ENCODE measurements around the gene SYAP1.
"Not testable (repeated sequence)": the region's sequence is repeated elsewhere in the genome, so short reads cannot be mapped to it uniquely, and the experiment has no call there.

Gene SYAP1

DNA sequence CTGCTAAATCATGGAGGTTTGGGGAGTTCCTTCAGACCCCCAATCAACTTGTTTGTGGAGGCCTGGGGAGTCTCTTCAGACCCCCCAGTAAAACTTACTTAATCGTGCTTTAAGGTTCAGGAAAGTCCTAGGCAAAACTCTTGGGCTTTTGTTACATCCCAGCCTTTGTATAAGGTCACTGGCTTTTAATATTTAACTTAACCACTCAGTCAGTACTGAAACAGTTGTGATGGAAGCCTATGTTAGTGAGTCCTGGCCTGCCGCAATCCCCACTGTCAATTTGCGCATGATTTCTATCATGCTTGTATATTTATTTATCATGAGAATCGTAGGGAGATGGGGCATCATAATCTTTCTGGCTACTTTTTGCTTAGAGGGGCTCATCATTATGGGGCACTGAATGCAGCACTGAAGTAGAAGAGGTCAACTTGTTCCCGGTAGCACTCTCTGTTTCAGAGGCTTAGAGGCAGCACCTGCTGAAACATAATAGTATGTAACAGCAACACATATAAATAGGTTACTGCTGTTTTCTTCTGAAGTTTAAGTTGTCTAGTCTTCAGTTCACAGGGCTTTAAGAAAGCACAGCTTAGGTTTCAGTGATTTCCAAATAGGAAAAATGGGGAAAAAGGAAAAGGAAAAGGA, 7.1 kb downstream of the SYAP1 start:
- not testable (repeated sequence) for DNase-seq

DNA sequence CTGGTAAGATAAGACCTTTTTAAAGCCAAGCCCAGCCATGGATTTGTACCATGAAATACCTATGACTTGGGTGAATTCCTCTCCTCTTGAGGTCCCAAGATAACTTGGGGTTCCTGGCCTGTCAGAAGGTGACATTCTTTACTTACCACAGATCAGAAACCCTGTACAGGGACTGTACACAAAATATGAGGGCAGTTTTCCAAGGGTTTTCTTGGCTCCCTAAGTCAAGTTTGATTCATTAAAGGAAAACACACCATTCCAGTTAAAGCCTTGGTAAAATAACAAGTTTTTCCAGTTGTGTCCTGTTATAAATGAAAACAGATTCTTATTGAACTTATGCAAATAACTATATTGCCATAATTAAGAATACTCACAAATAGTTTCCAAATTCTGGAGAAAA, 8.2 kb downstream of the SYAP1 start:
- no peak for DNase-seq

DNA sequence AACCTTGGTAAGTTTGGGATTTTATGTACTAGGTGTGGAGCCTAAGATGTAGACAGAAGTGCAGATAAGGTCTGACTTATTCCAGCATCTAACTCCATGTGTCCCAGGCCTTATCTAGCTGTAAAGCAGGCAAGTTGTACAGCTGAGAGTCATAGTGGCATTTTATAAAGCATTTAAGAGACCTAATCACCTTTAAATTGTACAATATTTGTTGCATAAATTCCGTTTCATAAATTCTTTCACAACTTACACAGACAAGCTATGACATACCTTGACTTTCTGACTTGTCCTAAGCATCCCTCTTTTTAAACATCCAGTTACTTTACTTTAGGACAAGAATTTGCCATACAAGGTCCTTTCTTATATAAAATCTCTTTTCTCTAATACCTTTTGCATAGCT, 11.0 kb downstream of the SYAP1 start:
- no peak for DNase-seq

DNA sequence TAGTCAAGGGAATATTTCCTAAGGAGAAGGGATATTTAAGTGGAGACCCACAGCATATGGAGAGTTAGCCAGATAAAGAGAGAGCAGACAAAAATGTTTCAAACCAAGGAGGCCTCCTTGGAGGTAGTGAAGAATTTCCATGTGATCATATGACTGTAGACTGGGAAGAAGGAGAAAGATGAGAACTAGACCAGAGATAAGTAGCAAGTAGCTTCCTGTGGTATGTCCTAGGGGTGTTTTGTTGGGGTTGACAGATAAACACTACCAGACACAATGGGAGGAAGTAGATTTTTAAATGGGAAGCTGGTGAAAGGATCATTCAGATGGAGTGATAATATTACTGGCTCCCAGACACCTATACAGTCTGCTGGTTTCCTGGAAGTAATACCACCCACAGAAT, 13.6 kb downstream of the SYAP1 start:
- DNase-seq, result no peak

DNA sequence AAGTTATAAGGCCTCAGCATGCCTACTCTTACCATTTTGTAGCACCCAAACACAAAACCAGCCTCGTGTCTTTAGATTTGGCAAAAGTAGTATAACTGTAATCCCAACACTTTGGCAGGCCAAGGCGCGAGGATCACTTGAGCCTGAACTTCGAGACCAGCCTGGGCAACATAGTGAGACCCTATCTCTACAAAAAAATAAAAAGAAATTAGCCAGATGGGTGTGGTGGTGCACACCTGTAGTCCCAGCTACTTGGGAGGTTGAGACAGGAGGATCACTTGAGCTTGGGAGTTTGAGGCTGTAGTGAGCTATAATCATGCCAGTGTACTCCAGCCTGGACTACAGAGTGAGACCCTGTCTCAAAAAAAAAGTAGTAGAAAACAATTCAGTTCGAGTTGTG, 17.6 kb downstream of the SYAP1 start:
- no peak for DNase-seq

DNA sequence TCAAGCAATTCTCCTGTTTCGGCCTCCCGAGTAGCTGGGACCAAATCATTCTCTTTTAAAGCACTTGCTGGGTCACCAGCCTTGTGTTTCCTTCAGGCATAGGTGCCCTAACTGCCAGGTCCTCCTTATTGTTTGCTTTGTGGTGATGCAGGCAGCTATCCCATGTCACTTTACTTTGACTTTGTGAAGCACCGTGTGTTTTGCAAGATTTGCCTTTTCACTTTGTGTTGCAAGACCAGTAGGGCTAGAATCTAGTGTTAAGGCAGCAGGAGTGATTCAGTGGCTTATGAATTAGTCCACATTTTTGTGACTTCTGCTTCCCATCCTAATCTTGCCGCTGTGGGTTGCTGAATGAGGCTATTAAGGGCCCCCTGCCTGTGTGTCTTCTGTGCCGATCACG, 20.2 kb downstream of the SYAP1 start:
- no peak for DNase-seq

DNA sequence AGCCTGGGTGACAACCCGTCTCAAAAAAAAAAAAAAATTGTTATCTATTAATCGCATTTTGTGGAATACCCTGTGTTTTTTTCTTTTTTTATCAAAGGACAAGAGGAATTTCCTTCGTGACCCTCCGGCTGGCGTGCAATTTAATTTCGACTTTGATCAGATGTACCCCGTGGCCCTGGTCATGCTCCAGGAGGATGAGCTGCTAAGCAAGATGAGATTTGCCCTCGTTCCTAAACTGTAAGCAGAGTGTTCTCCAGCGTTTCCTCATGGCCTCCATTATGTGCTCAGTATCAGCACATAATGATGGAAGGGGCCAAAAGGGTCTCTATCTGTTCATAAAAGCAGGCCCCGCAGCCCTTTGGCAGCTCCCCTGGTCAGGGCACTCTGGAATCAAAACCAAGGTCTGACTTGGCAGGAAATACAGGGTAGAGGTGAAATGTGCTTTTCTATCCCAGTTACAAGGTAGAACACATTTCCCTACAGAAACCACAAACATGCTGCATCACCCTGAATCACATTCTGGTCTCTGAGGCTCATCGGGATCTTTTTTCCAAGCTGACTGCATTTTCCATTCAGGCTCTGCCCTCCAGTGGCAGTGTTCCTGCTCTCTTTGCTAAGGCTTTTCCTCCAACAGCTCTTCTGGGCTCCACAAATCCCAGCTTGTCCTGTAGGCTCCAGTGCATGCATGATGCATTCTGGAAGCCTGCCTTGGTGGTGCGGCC, 24.4 kb downstream of the SYAP1 start:
- DNase-seq, result no peak

DNA sequence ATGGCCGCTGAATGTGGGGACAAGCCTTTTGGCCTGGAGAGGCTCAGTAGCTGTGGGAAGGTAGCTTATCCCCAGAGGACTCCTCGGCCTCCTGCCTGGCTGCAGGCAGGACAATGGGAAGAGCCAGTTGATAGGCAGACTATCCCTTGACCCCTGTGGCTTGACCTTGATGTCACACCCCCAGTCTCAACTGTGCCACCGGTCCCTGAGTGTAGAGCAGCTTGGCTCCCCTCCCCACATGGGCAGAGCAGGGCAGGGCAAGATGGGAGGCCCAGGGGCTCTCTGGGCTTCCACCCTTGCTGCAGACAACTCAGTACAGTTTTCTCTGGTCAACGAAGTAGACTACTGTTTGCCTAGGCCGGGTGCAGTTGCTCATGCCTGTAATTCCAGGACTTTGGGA, 25.7 kb downstream of the SYAP1 start:
- no peak for DNase-seq

DNA sequence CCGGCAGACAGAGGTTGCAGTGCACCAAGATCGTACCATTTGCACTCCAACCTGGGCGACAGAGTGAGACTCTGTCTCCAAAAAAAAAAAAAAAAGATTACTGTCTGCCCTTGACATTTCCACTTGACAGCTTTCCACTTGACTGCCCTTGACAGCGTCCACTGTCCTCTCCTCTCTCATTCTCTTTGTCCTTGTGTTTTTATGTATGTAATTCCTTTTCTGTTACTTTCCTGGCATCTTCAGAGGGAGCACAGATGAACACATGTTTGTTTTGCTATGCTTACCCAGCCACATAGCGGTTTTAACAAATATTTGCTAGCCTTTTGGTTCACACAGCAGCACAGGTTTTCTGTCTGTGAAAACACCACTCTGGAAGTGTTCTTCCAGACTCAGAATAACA, 26.2 kb downstream of the SYAP1 start:
- no peak for DNase-seq

DNA sequence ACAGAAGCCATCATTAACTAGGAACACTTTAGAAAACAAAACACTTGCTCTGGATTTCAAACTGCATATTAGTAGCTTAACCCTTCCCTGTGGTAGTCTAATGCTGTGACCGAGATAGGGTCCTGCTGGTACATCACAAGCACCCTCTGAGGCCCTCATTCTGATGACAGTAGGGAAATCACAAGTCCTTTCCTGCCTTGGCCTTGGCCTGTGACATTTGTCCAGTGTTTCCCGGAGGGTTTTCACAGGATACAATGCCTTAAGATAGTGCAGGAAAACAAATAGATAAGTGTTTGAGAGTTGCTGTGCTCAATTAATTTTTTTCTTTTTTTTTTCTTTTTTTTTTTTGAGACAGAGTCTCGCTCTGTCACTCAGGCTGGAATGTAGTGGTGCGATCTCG, 29.0 kb downstream of the SYAP1 start:
- no peak for DNase-seq

DNA sequence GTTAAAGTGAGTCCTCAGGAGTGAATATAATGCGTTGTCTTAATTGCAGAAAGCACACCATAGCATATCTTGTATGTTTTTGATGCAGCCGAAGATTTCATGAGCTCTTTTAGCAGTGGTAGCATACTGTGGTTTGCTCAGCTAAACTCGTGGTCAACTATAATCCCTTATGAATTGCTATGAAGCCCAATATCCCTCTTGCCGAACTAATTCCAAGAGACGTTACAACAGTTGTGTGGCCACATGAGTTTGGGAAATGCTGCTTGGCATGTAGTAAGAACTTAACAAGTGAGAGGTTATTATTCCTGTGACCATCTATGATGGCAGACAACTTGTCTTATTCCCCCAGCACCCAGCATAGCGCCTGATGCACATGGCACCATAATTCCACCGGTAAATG, 30.7 kb downstream of the SYAP1 start:
- DNase-seq, result no peak

DNA sequence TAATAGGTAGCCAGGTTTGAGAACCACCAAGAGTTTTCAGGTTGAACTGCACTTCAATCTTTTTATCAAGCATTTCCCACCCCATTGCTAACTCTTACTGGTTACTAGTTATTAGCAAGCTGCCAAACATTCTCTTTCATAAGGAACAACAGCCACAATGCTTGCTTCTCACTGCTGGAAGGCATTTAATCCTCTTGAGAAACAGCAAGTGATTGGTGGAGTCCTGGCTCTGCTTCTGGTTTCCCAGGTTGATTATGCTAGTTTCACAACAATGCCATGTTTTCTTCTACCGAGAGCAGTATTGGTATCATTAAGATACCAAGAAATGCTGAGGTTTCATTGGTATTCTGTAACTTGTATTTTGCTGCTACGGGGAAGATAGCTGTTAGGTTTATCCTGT, 34.6 kb downstream of the SYAP1 start:
- DNase-seq, result no peak

DNA sequence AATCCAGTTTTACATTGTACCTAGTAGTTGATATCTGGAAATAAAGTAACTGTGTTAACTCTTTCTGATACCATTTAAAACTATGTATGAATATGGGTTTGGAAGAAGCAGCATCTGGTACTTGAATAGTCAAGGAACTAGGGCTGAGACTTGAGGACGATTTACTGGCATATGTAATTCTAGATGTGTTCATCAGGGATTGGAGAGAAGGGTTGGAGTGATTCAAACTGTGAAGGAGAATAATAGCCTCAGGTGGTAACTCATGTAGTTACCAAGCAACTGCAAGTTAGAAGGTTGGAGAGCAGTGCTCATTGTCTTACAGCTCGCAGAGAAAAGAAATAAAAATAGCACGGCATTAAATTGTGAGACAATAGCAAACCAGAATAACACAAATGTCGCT, 37.3 kb downstream of the SYAP1 start:
- DNase-seq, result no peak

DNA sequence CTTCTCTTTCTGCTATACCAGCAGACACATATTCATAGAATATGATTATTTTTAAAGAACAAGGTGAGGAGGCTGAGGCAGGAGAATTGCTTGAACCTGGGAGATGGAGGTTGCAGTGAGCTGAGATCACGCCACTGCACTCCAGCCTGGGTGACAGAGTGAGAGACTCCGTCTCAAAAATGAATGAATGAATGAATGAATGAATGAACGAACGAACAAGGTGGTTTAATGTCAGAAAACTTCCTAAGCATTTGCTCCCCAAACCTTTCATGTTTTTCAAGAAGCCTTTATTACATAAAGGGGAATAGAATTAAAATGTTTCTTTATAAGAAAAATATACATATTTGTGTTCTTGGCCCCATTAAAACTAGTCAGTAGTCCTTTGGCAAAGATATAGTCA, 42.1 kb downstream of the SYAP1 start:
- DNase-seq, result not testable (repeated sequence)

DNA sequence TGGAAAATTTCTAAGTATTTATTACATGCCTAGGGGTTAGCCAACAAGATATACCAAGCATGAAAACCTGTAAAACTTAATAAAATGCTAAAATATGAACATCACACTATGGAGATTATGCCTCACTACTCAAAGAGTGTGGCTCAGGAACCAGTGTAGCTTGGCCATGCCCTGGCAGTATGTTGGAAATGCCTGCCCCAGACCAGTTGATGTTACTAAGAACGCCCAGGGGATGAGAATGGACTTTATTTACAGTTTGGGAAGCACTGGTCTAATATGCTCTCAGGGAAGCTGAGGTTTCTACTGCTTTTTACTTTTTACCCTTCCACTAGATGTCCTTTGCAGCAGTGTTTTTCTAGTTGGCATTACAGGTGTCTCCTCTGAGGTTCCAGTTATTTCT, 43.2 kb downstream of the SYAP1 start:
- DNase-seq, result no peak

DNA sequence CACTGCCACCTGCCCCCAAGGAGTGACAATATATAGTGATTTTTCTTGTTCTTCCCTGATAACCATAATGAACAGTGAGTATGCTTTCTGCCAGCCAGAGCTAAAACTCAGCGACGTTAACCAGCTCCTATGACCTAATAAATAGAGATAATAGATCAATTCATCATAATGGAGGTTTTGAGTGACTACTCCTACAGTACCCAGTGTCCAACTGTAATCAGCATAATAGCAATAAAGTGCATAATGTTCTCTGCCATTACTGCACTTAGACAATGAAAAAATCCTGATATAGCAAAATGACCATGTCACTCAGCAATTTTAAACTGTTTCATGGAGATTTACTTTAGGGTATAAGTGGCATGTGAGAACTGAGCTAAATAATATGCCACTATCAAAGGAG, 46.2 kb downstream of the SYAP1 start:
- no peak for DNase-seq

DNA sequence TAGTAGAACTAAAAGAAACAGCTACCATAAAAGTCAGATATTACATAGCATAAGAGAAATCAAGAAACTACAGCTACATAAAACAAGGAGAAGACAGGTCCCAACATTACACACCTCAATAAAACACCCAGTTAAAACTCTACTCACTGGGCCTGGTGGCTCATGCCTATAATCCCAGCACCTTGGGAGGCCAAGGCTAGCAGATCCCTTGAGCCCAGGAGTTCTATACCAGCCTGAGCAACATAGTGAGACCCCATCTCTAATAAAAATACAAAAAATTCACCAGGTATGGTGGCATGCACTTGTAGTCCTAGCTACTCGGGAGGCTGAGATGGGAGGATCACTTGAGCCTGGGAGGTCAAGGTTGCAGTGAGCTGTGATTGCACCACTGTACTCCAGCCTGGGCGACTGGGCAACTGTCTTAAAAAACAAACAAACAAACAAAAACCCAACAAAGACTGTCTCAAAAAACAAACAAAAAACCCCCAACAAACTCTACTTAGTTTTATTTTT, 51.6 kb downstream of the SYAP1 start:
- no peak for DNase-seq

DNA sequence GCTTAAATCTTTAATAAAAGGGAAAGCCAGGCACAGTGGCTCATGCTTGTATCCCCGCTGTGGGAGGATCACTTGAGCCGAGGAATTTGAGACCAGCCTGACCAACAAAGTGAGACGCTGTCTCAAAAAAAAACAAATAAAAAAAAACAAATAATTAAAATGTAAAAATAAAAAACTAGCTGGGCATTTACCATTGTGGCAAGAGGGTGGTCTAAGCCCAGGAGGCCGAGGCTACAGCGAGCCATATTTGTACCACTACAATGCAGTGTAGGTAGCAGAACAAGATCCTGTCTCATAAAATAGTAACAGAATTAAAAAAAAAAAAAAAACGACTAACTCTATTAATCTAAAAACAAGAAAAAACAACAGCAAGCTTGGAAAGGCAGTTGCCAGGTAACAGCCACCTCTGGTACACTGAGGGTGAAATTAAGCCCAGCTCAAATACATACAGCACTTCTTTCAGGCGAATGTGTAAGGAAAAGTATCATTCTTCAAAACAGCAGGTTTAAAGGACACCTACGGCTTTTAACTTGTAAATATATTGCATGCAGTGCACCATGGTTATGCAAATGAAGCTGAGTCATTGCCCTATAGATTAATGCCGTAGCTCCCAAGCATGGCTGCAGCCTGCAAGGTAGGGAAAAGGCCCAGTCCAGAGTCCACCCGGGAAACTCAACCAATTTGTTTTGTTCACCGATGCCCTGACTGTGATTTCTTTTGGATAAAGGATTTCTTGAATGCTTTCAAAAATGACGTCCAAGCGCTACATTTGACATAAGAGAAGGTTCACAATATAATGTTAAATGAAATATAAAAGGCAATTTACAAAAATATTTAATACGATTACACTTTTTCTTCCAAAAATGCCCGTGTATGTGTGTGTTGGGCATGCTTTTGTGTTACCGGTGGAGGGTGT, 52.3 kb downstream of the SYAP1 start:
- DNase-seq, result peak; percentile 1

DNA sequence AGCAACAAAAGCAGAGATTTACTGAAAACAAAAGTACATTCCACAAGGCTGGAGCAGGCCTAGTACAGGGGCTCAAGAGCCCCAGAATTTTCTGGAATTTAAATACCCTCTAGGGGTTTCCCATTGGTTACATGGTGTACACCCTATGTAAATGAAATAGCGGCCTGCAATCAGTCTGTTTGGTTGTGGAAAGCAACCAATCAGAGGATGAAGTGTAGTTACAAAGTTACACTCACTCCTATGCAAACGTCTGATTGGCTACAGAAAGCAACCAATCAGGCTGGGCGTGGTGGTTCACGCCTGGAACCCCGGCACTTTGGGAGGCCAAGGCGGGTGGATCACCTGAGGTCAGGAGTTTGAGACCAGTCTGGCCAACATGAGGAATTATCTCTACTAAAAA, 53.0 kb downstream of the SYAP1 start:
- DNase-seq, result no peak

DNA sequence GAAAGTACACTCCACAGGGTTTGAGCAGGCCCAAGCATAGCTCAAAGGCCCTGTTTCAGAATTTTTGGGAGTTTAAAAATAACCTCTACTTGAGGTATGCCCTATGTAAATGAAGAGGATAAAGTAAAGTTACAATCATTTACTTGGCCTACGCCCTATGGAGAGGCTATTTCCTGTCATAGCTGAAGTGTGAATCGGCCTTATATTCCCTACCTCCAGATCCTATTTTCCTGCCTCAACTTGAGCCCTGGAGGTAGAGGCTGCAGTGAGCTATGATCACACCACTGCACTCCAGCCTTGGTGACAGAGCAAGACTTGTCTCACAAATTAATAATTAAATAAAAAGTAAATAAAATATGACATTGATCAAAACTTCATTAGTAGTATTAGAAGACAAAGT, 55.3 kb downstream of the SYAP1 start:
- no peak for DNase-seq

DNA sequence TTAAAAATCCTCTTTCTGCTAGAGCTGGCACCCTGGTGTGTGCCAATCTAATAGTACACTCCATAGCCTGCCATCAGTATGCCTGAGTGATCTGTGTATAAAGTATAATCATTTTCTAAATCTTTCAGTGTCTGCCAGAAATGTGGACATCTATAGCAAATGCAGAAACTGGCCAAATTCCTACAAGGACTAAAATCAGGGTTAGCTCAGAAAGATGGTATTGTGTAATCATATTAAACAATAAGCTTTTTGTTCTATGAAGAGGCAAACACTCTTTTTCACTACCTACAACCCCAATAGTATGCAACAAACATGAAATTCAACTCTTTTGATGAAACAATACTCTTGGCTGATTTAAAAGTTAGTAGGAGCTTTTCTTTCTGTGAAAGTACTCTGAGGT, 59.1 kb downstream of the SYAP1 start:
- DNase-seq, result no peak

DNA sequence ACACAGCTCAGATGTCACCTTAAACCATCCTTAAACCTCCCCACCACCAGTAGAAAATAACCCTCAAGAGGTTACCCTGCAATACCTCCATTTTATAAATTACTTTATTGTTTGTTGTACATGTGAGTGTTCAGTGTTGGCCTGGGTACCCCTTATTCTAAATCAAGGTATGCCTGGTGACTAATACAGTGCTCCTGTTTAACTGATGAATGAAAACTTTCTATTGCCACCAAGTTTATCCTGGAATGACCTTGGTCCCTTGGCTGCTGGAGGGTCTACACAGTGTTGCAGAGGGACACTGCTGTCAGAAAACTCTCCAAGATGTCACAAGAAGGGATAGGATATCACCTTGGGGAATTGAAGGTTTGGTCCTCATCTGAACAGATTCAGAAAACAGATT, 59.6 kb downstream of the SYAP1 start:
- no peak for DNase-seq

DNA sequence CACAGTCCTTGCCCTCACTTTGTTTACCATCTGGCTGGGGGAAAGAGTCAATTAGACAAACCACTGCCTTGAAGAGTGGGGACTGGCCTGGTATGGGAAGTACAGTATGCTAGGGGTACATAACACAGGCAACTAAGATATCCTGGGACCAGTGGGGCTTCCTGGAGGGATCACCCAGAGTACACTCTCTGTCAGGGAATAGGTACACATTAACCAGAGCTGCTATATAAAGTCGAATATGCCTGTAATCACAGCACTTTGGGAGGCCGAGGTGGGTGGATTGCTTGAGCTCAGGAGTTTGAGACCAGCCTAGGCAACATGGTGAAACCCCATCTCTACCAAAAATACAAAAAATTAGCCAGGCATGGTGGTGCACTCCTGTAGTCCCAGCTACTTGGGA, 60.4 kb downstream of the SYAP1 start:
- not testable (repeated sequence) for DNase-seq

DNA sequence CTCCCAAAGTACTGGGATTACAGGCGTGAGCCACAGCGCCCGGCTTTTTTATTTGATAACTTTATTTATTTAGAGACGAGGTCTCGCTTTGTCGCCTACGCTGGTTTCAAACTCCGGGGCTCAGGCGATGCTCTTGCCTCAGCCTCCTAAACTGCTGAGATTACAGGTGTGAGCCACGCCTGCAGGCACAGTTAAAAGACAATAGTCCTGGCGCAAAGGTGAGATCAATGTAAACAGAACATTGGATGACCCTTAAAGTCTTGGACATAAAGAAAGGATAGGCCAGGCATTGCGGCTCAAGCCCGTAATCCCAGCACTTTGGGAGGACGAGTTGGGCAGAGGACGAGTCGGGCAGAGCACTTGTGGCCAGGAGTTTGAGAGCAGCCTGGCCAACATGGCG, 64.0 kb downstream of the SYAP1 start:
- DNase-seq, result no peak
